ENCODE results near the gene TRAK2. TPM values are rescaled to one million over a fixed set of nuclear protein-coding genes. Genes with fewer than 3 reads are reported as not detected.

The TRAK2 gene
- total RNA-seq (2014; rRNA removed; shearing (Covaris generic)) = 46.0 and 47.0 TPM in 2 replicates

GRCh38 chr2:201451292-201452057 lies at the start of gene TRAK2, which contains the start of gene STRADB:
TRAK2 (minus strand) TSS chr2:201451458; CDS start chr2:201420507, 30,951 bp downstream.
STRADB (plus strand) TSS chr2:201451740; CDS start chr2:201454841, 3,101 bp downstream.
- DNase-seq (ENCODE audit: low read depth) = peak; percentile 95

- peak; percentile 66 for DNase-seq (ENCODE audit: low read depth)
These were observed 49.3 kb upstream of the TRAK2 start for GRCh38 chr2:201500534-201500933.

- no peak for DNase-seq (ENCODE audit: low read depth)
These were observed 45.5 kb upstream of the TRAK2 start for GRCh38 chr2:201496785-201497184.

GRCh38 chr2:201490291-201490690 lies 39.0 kb upstream of the TRAK2 start:
- no peak for DNase-seq (ENCODE audit: low read depth)

- peak; percentile 92 for DNase-seq (ENCODE audit: low read depth)
These were observed 33.5 kb upstream of the TRAK2 start for GRCh38 chr2:201484805-201485204.

- peak; percentile 13 for DNase-seq (ENCODE audit: low read depth)
These were observed 32.5 kb upstream of the TRAK2 start for GRCh38 chr2:201483758-201484157.

- peak; percentile 73 for DNase-seq (ENCODE audit: low read depth)
These were observed 32.1 kb upstream of the TRAK2 start for GRCh38 chr2:201483342-201483741.

GRCh38 chr2:201482543-201482942 lies 31.3 kb upstream of the TRAK2 start:
- DNase-seq (ENCODE audit: low read depth) = no peak

GRCh38 chr2:201472411-201472810 lies 21.2 kb upstream of the TRAK2 start:
- DNase-seq (ENCODE audit: low read depth) = no peak

GRCh38 chr2:201471732-201472393 lies 20.6 kb upstream of the TRAK2 start:
- DNase-seq (ENCODE audit: low read depth) = peak; percentile 66

GRCh38 chr2:201470821-201471731 lies 19.8 kb upstream of the TRAK2 start:
- peak; percentile 76 for DNase-seq (ENCODE audit: low read depth)

GRCh38 chr2:201467666-201468065 lies 16.4 kb upstream of the TRAK2 start:
- peak; percentile 48 for DNase-seq (ENCODE audit: low read depth)

GRCh38 chr2:201466050-201466675 lies 14.9 kb upstream of the TRAK2 start:
- DNase-seq (ENCODE audit: low read depth) = peak; percentile 85

GRCh38 chr2:201465524-201465971 lies 14.3 kb upstream of the TRAK2 start:
- peak; percentile 87 for DNase-seq (ENCODE audit: low read depth)

- DNase-seq (ENCODE audit: low read depth) = no peak
These were observed 13.3 kb upstream of the TRAK2 start for GRCh38 chr2:201464547-201464946.

GRCh38 chr2:201460532-201460931 lies 9.3 kb upstream of the TRAK2 start:
- DNase-seq (ENCODE audit: low read depth) = no peak

GRCh38 chr2:201458381-201458780 lies 7.1 kb upstream of the TRAK2 start:
- no peak for DNase-seq (ENCODE audit: low read depth)

- DNase-seq (ENCODE audit: low read depth) = no peak
These were observed 1.8 kb upstream of the TRAK2 start for GRCh38 chr2:201452922-201453643.

- peak; percentile 50 for DNase-seq (ENCODE audit: low read depth)
These were observed 1.0 kb upstream of the TRAK2 start for GRCh38 chr2:201452058-201452921.

- peak; percentile 47 for DNase-seq (ENCODE audit: low read depth)
These were observed 335 bp downstream of the TRAK2 start for GRCh38 chr2:201450954-201451291.

Data from RPMI7951 (cell line).